Bronchial epithelial cell (primary cell): ENCODE measurements around the gene WDR75. TPM values are rescaled to one million over a fixed set of nuclear protein-coding genes. Genes with fewer than 3 reads are reported as not detected.

Source experiments
- DNase-seq: peaks from one replicate; pipeline ENCODE4 v3.0.0-alpha.2; 2010; ENCODE audit warnings: low read depth
- FAIRE-seq: peaks from 2 replicates; lab custom pipeline; 2011; peaks lifted over from hg19 to GRCh38; lab: Jason Lieb, UNC
- H3K27me3 ChIP-seq: 2 replicates; pipeline ENCODE4 v1.5.1; 2011; ENCODE audit warnings: low read length; ENCODE audit not compliant: control insufficient read depth, insufficient read depth
- H3K36me3 ChIP-seq: 2 replicates; pipeline ENCODE4 v1.5.1; 2011; ENCODE audit warnings: low read length; ENCODE audit not compliant: control insufficient read depth, insufficient read depth
- H3K4me3 ChIP-seq: 2 replicates; pipeline ENCODE4 v1.5.1; 2011; ENCODE audit warnings: mild to moderate bottlenecking, low read depth, low read length, control low read depth
- total RNA-seq: library from RNA; depleted of rRNA; stranded (reverse); fragments of >200 nt; gene quantifications from 2 replicates; pipeline ENCODE4 v1.2.1, GENCODE V29; 2014
- TF ChIP-seq, protein P1 (sequence below): IDR thresholded peaks from 2 replicates; pipeline ENCODE4 v1.5.1; 2011; ENCODE audit warnings: mild to moderate bottlenecking, moderate library complexity, low read length, control low read depth, inconsistent platforms; ENCODE audit not compliant: insufficient read depth, severe bottlenecking

Gene WDR75
- total RNA-seq, 1 donor from 2014 or later: 41.1 TPM

DNA sequence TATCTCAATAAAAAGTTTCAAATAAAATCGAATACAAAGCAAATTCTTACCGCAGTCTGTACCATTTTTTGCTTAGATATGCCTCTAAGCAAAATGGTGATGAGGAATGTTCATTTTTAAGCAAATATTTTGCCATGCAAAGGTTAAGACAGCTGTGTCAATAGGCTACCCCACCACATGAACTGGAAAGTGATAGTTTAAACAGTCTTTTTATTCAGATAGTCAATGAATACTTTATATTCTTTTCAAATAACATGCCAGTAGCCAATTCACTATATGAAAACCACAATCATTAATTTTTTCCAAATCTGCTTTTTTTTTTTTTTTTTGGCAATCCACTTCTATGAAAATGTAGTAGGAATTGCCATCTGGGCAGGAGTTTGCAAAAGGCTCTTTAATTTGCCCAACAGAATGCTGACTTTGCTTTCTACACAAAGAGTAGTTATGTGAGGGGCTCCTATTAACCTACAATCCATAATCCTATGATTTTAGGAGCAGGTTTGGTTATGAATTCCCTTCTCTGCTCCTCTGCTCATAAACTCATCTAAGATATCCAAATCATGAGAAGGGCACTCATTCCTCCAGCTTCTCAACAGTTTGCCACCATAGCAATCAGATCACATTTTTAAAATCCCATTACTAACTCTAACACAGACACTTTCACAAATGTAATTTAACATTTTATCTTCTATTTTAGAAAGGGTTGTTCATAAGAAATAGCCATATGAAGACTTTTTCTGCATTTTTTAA lies 70.1 kb downstream of the WDR75 start:
- H3K4me3 ChIP-seq: no peak overlapping the region
- TF ChIP-seq, protein P1, sequence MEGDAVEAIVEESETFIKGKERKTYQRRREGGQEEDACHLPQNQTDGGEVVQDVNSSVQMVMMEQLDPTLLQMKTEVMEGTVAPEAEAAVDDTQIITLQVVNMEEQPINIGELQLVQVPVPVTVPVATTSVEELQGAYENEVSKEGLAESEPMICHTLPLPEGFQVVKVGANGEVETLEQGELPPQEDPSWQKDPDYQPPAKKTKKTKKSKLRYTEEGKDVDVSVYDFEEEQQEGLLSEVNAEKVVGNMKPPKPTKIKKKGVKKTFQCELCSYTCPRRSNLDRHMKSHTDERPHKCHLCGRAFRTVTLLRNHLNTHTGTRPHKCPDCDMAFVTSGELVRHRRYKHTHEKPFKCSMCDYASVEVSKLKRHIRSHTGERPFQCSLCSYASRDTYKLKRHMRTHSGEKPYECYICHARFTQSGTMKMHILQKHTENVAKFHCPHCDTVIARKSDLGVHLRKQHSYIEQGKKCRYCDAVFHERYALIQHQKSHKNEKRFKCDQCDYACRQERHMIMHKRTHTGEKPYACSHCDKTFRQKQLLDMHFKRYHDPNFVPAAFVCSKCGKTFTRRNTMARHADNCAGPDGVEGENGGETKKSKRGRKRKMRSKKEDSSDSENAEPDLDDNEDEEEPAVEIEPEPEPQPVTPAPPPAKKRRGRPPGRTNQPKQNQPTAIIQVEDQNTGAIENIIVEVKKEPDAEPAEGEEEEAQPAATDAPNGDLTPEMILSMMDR: no peak
- H3K36me3 ChIP-seq: no peaks in the 10 kb centered on the region
- DNase-seq (no peak), FAIRE-seq (no peak)
- no peaks in the 10 kb centered on the region for H3K27me3 ChIP-seq

DNA sequence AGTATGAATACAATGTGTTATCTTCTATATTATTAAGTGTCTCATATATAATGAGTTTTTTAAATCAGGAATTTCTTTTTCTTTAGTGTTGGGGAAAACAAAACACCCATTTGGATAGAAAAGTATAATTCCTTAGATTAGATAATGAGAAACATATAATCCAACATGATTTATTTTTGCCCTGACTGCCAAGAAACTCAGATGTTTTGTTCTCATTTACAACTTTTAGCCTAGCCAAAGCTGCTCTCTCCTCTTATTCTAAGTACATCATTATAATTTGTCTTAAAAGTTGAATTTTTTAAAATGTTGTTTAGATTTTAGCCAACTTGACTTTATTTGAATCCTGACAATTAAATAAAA lies 70.7 kb downstream of the WDR75 start:
- Histone ChIP-seq H3K4me3 (no peak overlapping the region), H3K36me3 (no peaks in the 10 kb centered on the region), H3K27me3 (no peaks in the 10 kb centered on the region)
- DNase-seq: no peak
- no peak for FAIRE-seq
- TF ChIP-seq, protein P1: no peak

DNA sequence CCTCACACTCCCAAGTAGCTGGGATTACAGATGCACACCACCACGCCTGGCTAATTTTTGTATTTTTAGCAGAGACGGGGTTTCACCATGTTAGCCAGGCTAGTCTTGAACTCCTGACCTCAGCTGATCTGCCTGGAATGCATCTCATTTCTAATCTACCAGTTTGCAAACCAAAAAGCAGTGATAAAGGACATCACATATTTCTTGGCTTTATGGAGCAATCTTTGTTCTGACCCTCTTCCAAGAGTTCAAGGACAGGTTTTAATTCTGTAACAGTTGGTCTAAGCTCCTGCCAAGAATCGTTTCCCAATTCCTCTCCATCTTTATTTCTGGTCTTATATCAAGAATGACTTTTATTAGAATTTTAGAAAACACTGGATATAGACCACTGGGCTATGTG lies 71.6 kb downstream of the WDR75 start:
- FAIRE-seq (no peak), DNase-seq (no peak)
- Histone ChIP-seq H3K36me3 (no peaks in the 10 kb centered on the region), H3K27me3 (no peaks in the 10 kb centered on the region), H3K4me3 (no peak overlapping the region)
- TF ChIP-seq, protein P1: no peak

DNA sequence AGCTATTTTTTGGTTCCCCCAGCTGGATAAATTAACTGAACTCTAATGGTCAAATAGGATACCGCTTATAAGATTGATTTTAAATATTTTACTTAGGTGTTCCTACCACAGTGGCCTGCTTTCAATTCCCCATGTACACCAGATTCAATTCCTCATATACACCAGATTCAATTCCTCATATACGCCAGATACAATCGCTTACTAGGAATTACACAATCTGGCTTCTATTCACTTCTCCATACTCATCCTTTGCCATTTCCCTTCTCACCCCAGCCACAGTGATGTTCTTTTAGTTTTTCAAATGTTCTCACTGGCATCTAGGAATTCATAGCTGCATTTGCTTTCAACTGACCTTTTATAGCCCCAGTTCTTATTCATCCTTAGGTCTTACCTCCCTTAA lies 72.8 kb downstream of the WDR75 start:
- Histone ChIP-seq H3K27me3 (no peaks in the 10 kb centered on the region), H3K4me3 (no peak overlapping the region), H3K36me3 (no peaks in the 10 kb centered on the region)
- TF ChIP-seq, protein P1: no peak
- no peak for DNase-seq
- FAIRE-seq: no peak

DNA sequence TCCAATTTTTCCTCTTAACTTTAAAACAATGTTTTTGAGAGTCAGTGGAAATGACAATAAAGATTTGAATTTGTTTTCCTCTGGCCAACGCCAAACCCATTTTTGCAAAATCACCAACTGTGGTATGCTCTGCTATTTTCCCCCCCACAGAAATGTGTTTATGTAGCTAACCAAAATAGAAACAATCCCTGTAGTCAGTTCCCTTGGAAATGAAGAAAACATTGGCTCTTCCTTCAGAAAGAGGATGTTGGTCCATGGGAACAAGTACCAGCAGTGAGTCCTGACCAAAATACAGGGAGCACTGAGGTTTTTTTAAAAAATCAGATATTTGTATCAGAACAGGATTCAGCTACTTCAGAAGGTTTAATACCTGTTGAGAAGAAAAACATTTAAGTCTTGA lies 74.0 kb downstream of the WDR75 start:
- Histone ChIP-seq H3K27me3 (no peaks in the 10 kb centered on the region), H3K36me3 (no peaks in the 10 kb centered on the region), H3K4me3 (no peak overlapping the region)
- FAIRE-seq: no peak
- no peak for DNase-seq
- TF ChIP-seq, protein P1: no peak

DNA sequence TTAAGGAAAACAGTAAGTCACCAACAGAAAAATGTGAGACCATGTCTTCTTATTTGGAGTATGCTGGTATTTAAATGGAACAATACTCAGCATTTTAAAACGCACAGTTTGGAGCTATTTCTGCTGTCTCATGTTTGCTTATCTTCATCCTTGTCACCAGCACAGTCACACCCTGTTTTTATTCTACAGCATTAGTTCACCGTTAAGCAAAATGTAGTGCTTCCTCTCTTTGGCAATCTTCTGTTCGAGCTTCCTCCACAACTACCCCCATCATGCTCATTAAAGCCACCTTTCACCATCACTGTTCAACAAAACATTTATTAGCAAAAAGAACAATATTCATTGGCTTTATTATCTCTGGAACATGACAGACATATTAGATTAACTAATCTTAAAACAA lies 75.3 kb downstream of the WDR75 start:
- FAIRE-seq (no peak), DNase-seq (no peak)
- no peaks in the 10 kb centered on the region for H3K27me3 ChIP-seq
- TF ChIP-seq, protein P1: no peak
- no peaks in the 10 kb centered on the region for H3K36me3 ChIP-seq
- no peak overlapping the region for H3K4me3 ChIP-seq
